ENCODE results near the gene ODAD4.

ODAD4 gene

DNA sequence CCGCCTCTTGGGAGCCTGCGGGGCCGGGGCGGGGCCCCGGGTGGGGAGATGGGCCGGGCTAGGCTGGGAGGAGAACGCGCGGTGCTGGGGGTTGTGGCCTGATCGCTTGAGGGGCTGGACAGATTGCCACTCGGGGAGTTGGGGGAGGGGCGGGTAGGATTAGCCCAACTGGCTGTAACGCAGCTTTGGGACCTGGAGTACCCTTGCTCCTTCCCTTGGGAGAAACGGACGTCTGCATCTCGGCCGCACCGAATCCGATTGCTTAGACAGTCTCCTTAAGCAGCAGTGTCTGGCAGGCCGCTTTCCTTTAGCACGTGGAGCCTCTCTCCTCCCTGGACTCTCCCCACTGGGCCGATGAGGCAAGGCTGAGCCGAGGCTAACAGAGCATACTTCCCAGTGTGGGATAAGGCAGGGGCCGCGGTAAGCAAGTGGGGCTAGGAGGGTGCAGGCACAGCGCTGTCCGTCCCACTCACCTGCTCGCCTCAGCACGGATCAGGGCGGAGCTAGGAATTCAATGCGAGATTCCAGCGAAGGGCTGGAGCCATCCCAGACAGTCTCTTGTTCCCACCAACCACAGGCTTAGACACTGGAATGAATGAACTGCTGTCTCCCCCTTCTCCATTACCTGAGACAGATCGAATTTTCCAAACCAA is 11.1 kb upstream of the ODAD4 start (continued):
- TF ChIP-seq, protein P1, sequence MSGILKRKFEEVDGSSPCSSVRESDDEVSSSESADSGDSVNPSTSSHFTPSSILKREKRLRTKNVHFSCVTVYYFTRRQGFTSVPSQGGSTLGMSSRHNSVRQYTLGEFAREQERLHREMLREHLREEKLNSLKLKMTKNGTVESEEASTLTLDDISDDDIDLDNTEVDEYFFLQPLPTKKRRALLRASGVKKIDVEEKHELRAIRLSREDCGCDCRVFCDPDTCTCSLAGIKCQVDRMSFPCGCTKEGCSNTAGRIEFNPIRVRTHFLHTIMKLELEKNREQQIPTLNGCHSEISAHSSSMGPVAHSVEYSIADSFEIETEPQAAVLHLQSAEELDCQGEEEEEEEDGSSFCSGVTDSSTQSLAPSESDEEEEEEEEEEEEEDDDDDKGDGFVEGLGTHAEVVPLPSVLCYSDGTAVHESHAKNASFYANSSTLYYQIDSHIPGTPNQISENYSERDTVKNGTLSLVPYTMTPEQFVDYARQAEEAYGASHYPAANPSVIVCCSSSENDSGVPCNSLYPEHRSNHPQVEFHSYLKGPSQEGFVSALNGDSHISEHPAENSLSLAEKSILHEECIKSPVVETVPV (CRISPR knock-in tag; IDR thresholded peaks at IDR 0.05): no peak

DNA sequence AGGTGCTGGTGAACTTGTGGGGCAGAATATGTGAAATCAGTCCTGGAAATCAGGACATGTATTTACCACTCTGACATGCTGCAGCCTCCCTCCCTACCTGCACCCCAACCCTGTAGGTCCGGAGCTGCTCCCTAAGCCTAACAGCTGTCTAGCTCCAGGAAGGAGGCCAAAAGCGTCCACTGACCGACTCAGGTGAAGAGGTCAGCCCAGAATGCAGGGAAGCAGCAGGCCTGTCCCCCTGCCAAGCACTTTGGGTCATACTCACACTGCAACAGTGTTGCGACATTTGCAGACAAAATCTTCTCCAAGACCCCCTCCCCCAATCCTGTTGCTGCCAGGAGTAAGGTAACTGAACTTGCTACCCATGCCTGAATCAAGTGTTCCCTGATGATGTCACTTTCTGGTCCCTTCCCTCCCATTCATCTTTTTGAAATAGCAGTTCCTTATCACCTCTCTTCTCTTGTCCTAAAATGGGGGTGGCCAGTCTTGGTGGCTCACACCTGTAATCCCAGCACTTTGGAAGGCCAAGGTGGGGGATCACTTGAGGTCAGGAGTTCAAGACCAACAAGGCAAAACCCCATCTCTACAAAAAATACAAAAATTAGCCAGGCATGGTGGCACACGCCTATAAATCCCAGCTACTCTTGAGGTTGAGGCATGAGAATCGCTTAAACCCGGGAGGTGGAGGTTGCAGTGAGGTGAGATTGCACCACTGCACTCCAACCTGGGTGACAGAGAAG is 10.4 kb upstream of the ODAD4 start:
- TF ChIP-seq GLIS3 (CRISPR knock-in tag; IDR thresholded peaks at IDR 0.05) (no peak), ZNF8 (CRISPR knock-in tag; IDR thresholded peaks at IDR 0.05) (no peak), SNAI2 (CRISPR knock-in tag; IDR thresholded peaks at IDR 0.05) (no peak), TCF4 (CRISPR knock-in tag; IDR thresholded peaks at IDR 0.05; ENCODE audit: borderline replicate concordance) (no peak), ZNF70 (CRISPR knock-in tag; IDR thresholded peaks at IDR 0.05) (no peak), ZC3H10 (CRISPR knock-in tag; IDR thresholded peaks at IDR 0.05) (no peak), ESRRG (CRISPR knock-in tag; IDR thresholded peaks at IDR 0.05) (no peak), PPARA (CRISPR knock-in tag; IDR thresholded peaks at IDR 0.05; ENCODE audit: borderline replicate concordance) (no peak), ARNTL (CRISPR knock-in tag; IDR thresholded peaks at IDR 0.05; ENCODE audit: borderline replicate concordance, low read depth) (no peak), CSDC2 (CRISPR knock-in tag; IDR thresholded peaks at IDR 0.05) (no peak), BACH2 (CRISPR knock-in tag; IDR thresholded peaks at IDR 0.05; ENCODE audit: borderline replicate concordance) (no peak), TOX (CRISPR knock-in tag; IDR thresholded peaks at IDR 0.05; ENCODE audit: borderline replicate concordance) (no peak)
- TF ChIP-seq, protein P2, sequence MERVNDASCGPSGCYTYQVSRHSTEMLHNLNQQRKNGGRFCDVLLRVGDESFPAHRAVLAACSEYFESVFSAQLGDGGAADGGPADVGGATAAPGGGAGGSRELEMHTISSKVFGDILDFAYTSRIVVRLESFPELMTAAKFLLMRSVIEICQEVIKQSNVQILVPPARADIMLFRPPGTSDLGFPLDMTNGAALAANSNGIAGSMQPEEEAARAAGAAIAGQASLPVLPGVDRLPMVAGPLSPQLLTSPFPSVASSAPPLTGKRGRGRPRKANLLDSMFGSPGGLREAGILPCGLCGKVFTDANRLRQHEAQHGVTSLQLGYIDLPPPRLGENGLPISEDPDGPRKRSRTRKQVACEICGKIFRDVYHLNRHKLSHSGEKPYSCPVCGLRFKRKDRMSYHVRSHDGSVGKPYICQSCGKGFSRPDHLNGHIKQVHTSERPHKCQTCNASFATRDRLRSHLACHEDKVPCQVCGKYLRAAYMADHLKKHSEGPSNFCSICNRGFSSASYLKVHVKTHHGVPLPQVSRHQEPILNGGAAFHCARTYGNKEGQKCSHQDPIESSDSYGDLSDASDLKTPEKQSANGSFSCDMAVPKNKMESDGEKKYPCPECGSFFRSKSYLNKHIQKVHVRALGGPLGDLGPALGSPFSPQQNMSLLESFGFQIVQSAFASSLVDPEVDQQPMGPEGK (CRISPR knock-in tag; IDR thresholded peaks at IDR 0.05; ENCODE audit: borderline replicate concordance): no peak
- TF ChIP-seq, protein P3, sequence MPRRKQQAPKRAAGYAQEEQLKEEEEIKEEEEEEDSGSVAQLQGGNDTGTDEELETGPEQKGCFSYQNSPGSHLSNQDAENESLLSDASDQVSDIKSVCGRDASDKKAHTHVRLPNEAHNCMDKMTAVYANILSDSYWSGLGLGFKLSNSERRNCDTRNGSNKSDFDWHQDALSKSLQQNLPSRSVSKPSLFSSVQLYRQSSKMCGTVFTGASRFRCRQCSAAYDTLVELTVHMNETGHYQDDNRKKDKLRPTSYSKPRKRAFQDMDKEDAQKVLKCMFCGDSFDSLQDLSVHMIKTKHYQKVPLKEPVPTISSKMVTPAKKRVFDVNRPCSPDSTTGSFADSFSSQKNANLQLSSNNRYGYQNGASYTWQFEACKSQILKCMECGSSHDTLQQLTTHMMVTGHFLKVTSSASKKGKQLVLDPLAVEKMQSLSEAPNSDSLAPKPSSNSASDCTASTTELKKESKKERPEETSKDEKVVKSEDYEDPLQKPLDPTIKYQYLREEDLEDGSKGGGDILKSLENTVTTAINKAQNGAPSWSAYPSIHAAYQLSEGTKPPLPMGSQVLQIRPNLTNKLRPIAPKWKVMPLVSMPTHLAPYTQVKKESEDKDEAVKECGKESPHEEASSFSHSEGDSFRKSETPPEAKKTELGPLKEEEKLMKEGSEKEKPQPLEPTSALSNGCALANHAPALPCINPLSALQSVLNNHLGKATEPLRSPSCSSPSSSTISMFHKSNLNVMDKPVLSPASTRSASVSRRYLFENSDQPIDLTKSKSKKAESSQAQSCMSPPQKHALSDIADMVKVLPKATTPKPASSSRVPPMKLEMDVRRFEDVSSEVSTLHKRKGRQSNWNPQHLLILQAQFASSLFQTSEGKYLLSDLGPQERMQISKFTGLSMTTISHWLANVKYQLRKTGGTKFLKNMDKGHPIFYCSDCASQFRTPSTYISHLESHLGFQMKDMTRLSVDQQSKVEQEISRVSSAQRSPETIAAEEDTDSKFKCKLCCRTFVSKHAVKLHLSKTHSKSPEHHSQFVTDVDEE (CRISPR knock-in tag; IDR thresholded peaks at IDR 0.05): no peak
- TF ChIP-seq, protein P4, sequence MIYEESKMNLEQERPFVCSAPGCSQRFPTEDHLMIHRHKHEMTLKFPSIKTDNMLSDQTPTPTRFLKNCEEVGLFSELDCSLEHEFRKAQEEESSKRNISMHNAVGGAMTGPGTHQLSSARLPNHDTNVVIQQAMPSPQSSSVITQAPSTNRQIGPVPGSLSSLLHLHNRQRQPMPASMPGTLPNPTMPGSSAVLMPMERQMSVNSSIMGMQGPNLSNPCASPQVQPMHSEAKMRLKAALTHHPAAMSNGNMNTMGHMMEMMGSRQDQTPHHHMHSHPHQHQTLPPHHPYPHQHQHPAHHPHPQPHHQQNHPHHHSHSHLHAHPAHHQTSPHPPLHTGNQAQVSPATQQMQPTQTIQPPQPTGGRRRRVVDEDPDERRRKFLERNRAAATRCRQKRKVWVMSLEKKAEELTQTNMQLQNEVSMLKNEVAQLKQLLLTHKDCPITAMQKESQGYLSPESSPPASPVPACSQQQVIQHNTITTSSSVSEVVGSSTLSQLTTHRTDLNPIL (CRISPR knock-in tag; IDR thresholded peaks at IDR 0.05; ENCODE audit: low read depth): no peak
- TF ChIP-seq, protein P5, sequence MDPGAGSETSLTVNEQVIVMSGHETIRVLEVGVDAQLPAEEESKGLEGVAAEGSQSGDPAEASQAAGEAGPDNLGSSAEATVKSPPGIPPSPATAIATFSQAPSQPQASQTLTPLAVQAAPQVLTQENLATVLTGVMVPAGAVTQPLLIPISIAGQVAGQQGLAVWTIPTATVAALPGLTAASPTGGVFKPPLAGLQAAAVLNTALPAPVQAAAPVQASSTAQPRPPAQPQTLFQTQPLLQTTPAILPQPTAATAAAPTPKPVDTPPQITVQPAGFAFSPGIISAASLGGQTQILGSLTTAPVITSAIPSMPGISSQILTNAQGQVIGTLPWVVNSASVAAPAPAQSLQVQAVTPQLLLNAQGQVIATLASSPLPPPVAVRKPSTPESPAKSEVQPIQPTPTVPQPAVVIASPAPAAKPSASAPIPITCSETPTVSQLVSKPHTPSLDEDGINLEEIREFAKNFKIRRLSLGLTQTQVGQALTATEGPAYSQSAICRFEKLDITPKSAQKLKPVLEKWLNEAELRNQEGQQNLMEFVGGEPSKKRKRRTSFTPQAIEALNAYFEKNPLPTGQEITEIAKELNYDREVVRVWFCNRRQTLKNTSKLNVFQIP (CRISPR knock-in tag; IDR thresholded peaks at IDR 0.05; ENCODE audit: borderline replicate concordance, low read depth): no peak
- TF ChIP-seq, protein P1 (CRISPR knock-in tag; IDR thresholded peaks at IDR 0.05): no peak
- ATAC-seq: no peak

DNA sequence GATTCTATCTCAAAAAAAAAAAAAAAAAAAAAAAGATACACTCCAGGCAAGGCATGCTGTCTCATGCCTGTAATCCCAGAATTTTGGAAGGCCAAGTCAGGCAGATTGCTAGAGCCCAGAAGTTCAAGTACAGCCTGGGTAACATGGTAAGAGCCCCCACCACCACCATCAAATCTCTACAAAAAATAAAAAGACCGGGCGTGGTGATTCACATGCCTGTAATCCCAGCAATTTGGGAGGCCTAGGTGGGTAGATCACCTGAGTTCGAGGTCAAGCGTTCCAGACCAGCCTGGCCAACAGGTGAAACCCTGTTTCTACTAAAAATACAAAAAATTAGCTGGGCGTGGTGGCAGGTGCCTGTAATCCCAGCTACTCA is 9.8 kb upstream of the ODAD4 start:
- TF ChIP-seq TCF4 (CRISPR knock-in tag; IDR thresholded peaks at IDR 0.05; ENCODE audit: borderline replicate concordance): no peak
- no peak for TF ChIP-seq SNAI2 (CRISPR knock-in tag; IDR thresholded peaks at IDR 0.05)
- no peak for ATAC-seq
